Muscle of leg (tissue), 11 donors: ENCODE measurements around the gene CCNI2. TPM values are rescaled to one million over a fixed set of nuclear protein-coding genes. Genes with fewer than 3 reads are reported as not detected.

Experiments used
- DNase-seq: peaks from one replicate; pipeline ENCODE4 v3.0.0; 2013
- H3K27ac ChIP-seq: one replicate; pipeline ENCODE4 v1.5.1; 2013; ENCODE audit warnings: mild to moderate bottlenecking, low read length, control low read depth
- H3K27me3 ChIP-seq: one replicate; pipeline ENCODE4 v1.6.1; 2013; ENCODE audit warnings: low read length; ENCODE audit not compliant: control insufficient read depth, insufficient read depth
- H3K36me3 ChIP-seq: one replicate; pipeline ENCODE4 v1.6.1; 2013; ENCODE audit warnings: low read length; ENCODE audit not compliant: control insufficient read depth, insufficient read depth
- H3K4me1 ChIP-seq: one replicate; pipeline ENCODE4 v1.6.1; 2013; ENCODE audit warnings: low read length; ENCODE audit not compliant: control insufficient read depth, insufficient read depth
- H3K4me3 ChIP-seq: one replicate; pipeline ENCODE4 v1.5.1; 2013; ENCODE audit warnings: low read length, control low read depth
- H3K9me3 ChIP-seq: replicated peaks from 2 replicates; pipeline ENCODE4 v1.6.1; 2013; ENCODE audit warnings: low read depth, low read length; ENCODE audit not compliant: control insufficient read depth
- WGBS: methylation state at CpG from one replicate; pipeline ENCODE4 v1.1.5; 2013; ENCODE audit warnings: missing lambda C conversion rate; ENCODE audit not compliant: insufficient coverage; 5-methylcytosine and 5-hydroxymethylcytosine counted together
- polyA plus RNA-seq, 8 donors: library from polyadenylated mRNA; unstranded; fragments of 120-200 nt; gene quantifications; one replicate each; pipeline versions ENCODE4 v1.2.1 to v1.2.3, GENCODE V29; 2013; ENCODE audit warnings: inconsistent platforms in 1 of 8, low replicate concordance in 1 of 8; ENCODE audit not compliant: insufficient read length in 8 of 8, insufficient read depth in 1 of 8
- total RNA-seq: library from RNA; stranded (reverse); fragments of 120-200 nt; gene quantifications from one replicate; pipeline ENCODE4 v1.2.4, GENCODE V29; 2013

Gene CCNI2
- total and polyA plus RNA-seq, 9 donors: 0.24 to 2.3 (median 0.83) TPM; not detected in 1

DNA sequence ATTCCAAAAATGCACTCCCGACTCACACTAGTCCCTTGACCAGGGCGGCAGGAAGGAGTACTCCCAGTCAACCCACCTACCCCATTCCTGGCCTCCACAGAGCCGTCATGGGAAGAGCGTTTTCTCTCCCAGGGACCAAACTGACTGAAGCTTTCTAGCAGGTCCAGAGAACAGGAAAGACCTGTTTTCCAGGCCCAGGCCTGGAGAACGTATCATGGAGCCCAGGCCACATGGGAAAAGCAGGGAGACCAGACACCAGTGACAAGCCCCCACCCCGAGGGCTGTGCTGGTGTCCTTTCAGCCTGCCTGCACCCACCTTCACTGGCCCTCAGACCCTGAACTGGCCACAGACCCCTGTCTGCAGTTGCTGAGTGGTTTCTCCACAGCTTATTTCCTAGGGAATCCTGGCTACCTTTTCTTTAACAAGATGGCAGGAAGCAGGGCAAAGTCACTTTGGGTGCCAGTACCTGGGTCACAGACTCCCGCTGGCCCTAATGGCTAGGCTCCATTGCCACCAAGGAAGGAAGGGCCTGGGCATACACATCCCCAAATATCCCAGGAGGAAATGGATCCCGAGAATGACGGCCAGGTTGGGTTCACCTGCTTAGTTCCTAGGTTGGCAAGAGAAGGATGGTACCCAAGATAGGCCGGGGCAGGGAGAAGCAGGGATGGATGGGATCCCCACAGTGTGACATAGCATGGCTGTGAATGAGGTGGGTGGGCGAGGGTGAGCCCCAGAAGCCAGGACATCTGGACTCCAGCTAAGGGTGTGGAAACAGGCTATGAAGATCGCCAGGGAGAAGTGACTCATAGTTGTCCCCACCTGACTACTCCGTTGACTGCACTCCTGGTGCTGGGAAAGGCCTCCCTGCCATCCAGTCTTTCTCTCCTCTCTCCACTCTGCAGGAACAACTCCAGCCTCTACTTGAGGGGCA is 12.2 kb downstream of the CCNI2 start:
- DNase-seq: no peak
- H3K36me3 ChIP-seq: peaks cover 67% of the 10 kb centered on the region
- 83% methylated on average over 6 of the region's 13 CpGs for WGBS

DNA sequence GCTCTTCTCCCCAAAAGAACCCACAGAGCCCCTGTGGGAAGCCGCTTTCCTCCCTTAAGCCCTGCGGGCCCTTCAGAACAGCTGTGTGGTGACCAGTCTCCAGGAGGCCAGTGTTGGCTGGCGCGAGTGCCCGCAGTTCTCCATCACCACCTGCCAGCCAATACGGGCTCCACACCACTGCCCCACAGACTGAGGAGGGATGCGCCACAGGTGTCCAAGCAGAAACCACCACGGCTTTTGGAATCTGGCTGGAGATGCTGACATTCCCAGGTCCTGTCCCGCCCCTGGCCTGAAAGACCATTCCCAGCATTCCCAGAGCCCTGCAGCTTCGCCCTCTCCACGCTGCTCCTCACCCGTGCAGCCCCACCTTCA is 12.8 kb downstream of the CCNI2 start:
- no peak for DNase-seq
- H3K27ac ChIP-seq: no peak overlapping the region
- H3K27me3 ChIP-seq: no peaks in the 10 kb centered on the region
- no peaks in the 10 kb centered on the region for H3K9me3 ChIP-seq
- WGBS: 95% methylated on average over 7 of the region's 12 CpGs
- H3K4me3 ChIP-seq: no peak overlapping the region
- peaks cover 74% of the 10 kb centered on the region for H3K36me3 ChIP-seq
- no peaks in the 10 kb centered on the region for H3K4me1 ChIP-seq

More for the DNA sequence above, 12.2 kb downstream of the CCNI2 start:
- no peak overlapping the region for H3K4me3 ChIP-seq
- no peaks in the 10 kb centered on the region for H3K27me3 ChIP-seq
- H3K27ac ChIP-seq: no peak overlapping the region
- H3K9me3 ChIP-seq: no peaks in the 10 kb centered on the region
- H3K4me1 ChIP-seq: no peaks in the 10 kb centered on the region

DNA sequence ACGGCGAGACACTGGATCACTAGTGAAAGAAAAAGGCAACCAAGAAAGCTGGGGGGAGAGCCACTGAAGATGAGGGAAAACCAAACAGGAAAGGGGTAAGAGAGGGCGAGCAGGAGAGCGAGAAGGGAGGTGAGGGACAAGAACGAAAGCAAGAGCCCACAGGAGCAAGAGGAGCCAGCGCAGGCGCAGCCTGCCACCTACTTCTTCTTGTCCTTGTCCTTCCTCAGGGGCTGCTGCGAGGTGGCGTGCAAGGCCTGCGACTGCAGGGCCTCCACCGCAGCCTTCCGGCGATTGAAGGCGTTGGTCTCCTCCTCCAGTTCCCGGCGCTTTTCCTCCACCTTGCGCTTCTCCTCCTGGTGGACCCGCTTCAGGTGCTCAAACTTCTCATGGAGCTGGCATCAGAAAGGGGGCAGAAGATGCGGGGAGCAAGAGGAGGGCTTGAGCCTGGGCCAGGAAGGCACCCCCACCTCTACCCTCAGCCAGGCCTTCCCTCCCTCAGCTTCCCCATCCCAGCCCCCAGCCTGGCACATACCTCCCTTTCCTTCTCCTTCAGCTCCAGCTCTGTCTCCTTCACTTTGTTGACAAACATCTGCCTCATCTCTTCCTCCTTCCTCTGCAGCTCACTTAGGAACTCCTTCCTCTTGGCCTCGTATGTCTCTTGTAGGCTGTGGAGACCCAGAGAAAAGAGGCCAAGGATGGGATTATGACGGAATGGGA is 13.5 kb downstream of the CCNI2 start:
- no peak overlapping the region for H3K4me3 ChIP-seq
- H3K9me3 ChIP-seq: no peaks in the 10 kb centered on the region
- peaks cover 2% of the 10 kb centered on the region for H3K4me1 ChIP-seq
- no peak overlapping the region for H3K27ac ChIP-seq
- no peak for DNase-seq
- peaks cover 79% of the 10 kb centered on the region for H3K36me3 ChIP-seq
- WGBS: 87% methylated on average over 20 of the region's 21 CpGs
- no peaks in the 10 kb centered on the region for H3K27me3 ChIP-seq

DNA sequence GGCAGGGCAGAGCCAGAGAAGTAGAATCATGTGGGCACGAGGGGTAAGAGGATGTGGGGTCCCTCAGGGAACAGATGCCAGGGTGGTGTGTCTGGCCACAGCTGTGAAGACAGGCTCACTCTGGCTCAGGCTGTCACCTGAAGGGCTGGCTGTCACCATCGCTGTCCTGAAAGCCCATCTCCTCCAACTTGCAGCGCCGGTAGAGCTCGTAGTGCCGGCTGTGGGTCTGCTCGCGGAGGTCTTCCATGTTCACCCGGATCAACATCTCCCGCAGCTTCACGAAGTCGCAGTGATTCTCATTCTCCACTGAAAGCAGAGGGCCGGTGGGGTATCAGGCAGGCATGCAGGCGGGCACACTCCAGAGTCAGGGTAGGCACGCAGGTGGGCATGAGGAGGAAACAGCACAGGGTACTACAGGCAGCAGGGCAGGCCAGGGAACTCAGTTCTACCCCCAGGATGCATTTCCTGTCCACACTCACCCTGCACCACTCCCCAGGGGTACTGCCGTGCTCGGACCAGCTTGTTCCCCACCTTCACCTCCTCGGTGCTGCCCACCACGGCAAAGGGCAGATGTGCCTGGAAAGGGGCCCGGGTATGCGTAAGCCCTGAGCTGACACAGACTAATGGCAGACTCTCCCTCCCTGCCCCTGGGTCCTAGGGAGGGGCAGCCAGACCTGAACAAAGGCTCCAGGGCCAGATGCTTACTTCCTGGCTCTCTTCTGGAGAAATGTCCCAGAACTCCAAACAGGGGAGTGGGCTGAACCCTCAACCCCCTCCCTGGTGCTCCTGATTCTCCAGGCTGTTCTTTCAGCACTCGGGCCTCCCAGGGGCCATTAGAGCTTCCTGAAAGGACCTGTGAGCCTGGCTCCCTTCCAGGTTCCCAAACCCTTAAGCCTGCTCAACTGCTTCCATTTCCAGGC is 14.4 kb downstream of the CCNI2 start:
- Histone ChIP-seq H3K36me3 (peaks cover 79% of the 10 kb centered on the region), H3K27ac (no peak overlapping the region), H3K27me3 (no peaks in the 10 kb centered on the region), H3K4me1 (peaks cover 9% of the 10 kb centered on the region), H3K9me3 (no peaks in the 10 kb centered on the region), H3K4me3 (no peak overlapping the region)
- no peak for DNase-seq
- whole genome bisulfite sequencing: 88% methylated on average over 19 of the region's 22 CpGs

DNA sequence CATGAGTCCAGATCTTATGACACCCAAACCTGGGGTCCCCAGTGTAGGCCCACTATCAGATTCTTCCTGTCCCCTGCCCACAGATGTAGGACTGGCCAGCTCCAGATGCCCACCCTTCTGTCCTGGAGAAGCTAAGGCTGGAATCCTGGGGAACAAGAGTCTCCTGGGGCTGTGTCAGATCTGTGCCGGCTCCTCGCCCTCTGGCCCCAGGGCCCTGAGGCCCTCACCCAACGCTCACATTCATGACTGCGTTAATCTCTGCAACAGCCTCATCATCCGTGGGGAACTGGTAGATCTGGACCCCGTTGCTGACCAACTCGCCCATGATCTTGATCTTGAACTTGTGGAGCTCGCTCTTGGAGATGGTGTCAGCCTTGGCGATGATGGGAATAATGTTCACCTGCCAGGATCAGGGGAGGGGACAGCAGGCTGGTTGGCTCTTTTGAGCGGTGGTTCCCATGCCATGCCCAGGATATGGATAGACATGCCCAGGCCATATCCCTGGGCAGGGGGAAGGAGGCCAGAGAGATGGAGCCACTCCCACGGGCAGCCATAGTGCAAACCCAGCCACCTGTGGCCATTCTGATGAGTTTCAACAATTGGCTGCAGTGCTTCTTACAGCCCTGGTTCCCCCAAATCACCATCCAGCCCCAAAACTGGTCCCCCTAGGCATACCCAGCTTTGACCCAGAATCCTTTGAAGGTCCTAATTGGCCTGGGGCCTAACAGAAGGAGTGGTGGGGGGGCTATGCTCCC is 15.2 kb downstream of the CCNI2 start:
- Histone ChIP-seq H3K9me3 (no peaks in the 10 kb centered on the region), H3K4me3 (no peak overlapping the region), H3K27ac (no peak overlapping the region), H3K27me3 (no peaks in the 10 kb centered on the region), H3K4me1 (peaks cover 17% of the 10 kb centered on the region), H3K36me3 (peaks cover 75% of the 10 kb centered on the region)
- DNase-seq: no peak
- WGBS: 92% methylated on average over 11 of the region's 11 CpGs

DNA sequence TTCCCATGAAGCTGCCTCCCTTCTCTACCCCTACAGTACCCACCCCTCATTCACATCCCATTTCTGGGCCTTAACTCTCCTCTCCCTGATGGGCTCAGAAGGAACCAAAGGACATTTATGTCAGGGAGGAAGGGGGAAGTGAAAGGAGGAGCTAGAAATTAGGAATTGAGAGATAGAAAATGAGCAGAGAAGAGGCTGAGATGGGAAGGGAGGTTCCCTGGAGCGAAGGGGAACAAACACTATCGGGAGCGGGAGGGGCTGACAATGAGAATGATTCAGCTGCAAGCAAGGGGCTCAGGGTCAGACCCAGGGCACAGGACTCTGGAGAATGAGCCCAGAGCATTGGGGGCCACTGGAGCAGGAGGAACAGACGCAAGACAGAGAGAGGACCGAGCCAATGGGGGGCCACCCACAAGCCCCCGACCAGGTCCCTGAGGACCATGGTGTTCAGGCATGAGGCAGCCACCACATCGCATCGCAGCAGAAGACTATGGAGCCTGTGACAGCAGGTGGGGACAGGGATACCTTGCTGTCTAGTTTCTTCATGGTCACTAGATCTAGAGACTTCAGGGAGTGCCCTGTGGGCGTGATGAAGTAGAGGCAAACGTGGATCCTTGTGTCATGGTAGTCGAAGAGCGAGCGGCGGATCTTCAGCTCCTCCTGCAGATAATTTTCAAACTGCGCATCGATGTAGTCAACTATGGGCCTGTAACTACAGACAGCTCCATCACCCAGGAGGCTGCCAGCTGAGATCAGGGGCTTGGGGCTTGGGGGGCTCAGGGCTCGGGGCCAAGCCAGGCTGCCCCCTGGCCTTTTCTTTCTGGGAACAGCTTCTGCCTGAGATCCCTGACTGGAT is 16.2 kb downstream of the CCNI2 start:
- peaks cover 26% of the 10 kb centered on the region for H3K4me1 ChIP-seq
- no peak for DNase-seq
- peaks cover 69% of the 10 kb centered on the region for H3K36me3 ChIP-seq
- no peak overlapping the region for H3K4me3 ChIP-seq
- H3K27ac ChIP-seq: no peak overlapping the region
- 87% methylated on average over 16 of the region's 17 CpGs for WGBS
- H3K9me3 ChIP-seq: no peaks in the 10 kb centered on the region
- no peaks in the 10 kb centered on the region for H3K27me3 ChIP-seq

DNA sequence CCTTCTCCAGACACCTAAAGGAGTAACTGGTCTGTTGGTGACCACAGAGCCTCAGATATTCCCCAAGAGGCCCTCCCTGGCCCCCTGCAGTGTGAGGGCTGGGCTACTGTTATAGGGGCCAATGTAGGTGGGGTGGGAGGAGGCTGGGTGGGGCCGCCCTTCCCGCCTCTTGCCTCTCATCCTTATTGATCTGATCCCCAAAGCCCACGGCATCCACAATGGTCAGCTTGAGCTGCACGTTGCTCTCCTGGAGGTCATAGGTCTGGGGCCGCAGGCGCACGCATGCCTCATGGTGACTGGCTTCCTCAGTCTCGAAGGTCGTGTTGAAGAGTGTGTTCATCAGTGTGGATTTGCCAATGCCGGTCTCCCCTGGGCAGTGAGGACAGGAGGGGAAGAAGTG is 16.8 kb downstream of the CCNI2 start:
- H3K27me3 ChIP-seq: no peaks in the 10 kb centered on the region
- no peaks in the 10 kb centered on the region for H3K9me3 ChIP-seq
- peaks cover 64% of the 10 kb centered on the region for H3K36me3 ChIP-seq
- H3K4me1 ChIP-seq: peaks cover 29% of the 10 kb centered on the region
- DNase-seq: no peak
- no peak overlapping the region for H3K27ac ChIP-seq
- WGBS: 93% methylated on average over 8 of the region's 10 CpGs
- no peak overlapping the region for H3K4me3 ChIP-seq

DNA sequence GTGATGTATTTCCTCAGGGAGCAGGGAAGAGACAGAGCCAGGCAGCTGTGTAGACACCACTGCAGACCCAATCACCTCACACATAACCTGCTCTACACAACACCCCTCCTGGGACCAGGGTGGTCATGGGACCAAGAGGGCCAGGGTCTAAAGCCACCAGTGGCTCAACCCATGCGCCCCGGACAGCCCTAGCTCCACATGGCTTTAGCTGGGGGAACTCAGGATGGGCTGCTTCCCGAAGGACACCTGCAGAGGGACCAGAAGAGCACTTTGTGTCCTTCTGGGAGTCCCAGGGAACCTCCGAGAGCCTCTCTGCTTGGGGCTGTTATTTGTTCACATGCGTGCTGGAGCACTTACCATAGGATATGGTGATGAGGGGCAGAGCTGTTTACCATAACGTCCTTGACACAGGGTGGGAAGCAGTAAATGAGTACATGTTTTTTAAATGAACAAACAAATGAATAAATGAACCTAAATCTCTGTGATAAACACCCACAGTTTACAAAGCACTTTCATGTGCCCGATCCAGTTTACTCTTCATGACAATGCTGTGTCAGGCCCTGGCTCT is 17.5 kb downstream of the CCNI2 start:
- DNase-seq: no peak
- peaks cover 58% of the 10 kb centered on the region for H3K36me3 ChIP-seq
- 89% methylated on average over 6 of the region's 7 CpGs for WGBS
- peaks cover 29% of the 10 kb centered on the region for H3K4me1 ChIP-seq
- no peak overlapping the region for H3K27ac ChIP-seq
- no peaks in the 10 kb centered on the region for H3K27me3 ChIP-seq
- H3K4me3 ChIP-seq: no peak overlapping the region
- no peaks in the 10 kb centered on the region for H3K9me3 ChIP-seq
